ENCODE data around the gene PNO1.

- TF ChIP-seq, protein P1, sequence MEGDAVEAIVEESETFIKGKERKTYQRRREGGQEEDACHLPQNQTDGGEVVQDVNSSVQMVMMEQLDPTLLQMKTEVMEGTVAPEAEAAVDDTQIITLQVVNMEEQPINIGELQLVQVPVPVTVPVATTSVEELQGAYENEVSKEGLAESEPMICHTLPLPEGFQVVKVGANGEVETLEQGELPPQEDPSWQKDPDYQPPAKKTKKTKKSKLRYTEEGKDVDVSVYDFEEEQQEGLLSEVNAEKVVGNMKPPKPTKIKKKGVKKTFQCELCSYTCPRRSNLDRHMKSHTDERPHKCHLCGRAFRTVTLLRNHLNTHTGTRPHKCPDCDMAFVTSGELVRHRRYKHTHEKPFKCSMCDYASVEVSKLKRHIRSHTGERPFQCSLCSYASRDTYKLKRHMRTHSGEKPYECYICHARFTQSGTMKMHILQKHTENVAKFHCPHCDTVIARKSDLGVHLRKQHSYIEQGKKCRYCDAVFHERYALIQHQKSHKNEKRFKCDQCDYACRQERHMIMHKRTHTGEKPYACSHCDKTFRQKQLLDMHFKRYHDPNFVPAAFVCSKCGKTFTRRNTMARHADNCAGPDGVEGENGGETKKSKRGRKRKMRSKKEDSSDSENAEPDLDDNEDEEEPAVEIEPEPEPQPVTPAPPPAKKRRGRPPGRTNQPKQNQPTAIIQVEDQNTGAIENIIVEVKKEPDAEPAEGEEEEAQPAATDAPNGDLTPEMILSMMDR (IDR thresholded peaks at IDR 0.05): no peak
- TF ChIP-seq EP300 (IDR thresholded peaks at IDR 0.05): no peak
- TF ChIP-seq POLR2A (IDR thresholded peaks at IDR 0.05): no peak
These were observed 33.4 kb upstream of the PNO1 start for GRCh38 chr2:68124321-68124720.

All from ovary (tissue), 3 donors.